Measurements from ENCODE around the gene SPACDR.
A peak's percentile ranks its signal among the peaks of the same experiment; 100 is the strongest.
"Not testable (repeated sequence)": the region's sequence is repeated elsewhere in the genome, so short reads cannot be mapped to it uniquely, and the experiment has no call there.

The SPACDR gene, protein sequence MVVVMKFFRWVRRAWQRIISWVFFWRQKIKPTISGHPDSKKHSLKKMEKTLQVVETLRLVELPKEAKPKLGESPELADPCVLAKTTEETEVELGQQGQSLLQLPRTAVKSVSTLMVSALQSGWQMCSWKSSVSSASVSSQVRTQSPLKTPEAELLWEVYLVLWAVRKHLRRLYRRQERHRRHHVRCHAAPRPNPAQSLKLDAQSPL

DNA sequence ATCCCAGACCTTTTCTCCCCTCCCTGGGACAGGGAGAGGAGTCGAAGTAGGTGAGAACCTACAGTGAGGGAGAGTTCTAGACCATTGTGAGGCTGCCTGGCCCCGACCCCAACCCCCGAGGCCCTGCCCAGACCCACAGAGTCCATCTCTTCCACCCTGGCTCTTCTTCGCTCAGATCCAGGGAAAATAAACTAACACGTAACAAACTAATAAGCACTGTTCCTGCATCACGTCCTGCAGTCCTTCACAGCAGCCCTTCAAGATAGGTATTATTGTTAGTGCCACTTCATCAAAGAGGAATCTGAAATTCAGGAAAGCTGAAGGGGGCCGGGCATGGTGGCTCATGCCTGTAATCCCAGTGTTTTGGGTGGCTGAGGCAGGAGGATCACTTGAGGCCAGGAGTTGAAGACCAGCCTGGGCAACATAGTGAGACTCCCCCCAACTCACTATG, at the start of gene SPACDR:
TSS of gene SPACDR (minus strand) at position 51 of the 451 bp plus-strand sequence. CDS start 235 bp downstream, outside the sequence.
- DNase-seq, result no peak

DNA sequence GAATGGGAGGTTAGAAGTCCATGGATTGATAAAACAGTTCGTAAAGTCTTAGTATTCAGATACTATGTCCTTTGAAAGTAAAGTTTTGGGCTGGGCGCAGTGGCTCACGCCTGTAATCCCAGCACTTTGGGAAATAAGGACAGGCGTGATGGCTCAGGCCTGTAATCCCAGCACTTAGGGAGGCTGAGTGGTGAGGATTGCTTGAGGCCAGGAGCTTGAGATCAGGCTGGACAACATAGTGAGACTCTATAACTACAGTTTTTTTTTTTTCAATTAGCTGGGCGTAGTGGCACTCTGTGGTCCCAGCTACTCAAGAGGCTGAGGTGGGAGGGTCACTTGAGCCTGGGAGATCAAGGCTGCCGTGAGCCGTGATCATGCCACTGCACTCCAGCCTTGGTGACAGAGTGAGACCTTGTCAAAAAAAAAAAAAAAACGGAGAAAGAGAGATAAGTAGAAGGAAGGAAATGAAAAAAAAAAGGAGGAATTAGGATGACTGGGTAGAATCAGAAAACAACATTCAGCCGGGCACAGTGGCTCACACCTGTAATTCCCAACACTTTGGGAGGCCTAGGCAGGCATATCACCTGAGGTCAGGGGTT, 49.3 kb upstream of the SPACDR start:
- DNase-seq, result no peak

DNA sequence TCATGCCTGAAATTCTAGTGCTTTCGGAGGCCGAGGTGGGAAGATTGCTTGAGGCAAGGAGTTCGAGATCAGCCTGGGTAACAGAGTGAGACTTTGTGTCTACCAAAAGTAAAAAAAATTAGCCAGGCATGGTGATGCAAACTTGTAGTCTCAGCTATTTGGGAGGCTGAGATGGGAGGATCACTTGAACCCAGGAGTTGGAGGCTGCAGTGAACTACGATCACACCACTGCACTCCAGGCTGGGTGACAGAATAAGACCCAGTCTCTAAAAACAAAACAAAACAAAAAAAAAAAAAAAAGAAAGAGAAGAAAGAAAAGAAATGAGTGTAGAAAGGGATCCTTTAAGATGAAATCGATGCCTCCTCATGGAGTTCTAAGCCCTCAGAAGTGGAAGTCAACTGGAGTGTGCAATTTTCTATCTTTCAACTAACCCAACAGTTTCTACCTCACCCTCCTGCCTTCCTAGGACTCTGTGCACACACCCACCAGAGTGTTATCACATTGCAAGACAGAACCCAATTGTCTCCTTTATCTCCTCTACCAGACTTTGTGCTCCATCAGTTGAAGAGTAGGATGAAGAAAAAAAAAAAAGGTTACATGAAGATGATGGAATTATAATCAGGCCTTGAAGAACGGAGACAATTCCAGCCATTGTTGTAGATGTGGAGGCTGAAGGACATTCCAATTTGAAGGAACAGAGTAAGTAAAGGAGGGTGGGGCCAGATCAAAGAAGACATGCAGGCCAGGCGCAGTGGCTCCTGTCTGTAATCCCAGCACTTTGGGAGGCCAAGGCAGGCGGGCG, 46.6 kb upstream of the SPACDR start:
- no peak for DNase-seq

DNA sequence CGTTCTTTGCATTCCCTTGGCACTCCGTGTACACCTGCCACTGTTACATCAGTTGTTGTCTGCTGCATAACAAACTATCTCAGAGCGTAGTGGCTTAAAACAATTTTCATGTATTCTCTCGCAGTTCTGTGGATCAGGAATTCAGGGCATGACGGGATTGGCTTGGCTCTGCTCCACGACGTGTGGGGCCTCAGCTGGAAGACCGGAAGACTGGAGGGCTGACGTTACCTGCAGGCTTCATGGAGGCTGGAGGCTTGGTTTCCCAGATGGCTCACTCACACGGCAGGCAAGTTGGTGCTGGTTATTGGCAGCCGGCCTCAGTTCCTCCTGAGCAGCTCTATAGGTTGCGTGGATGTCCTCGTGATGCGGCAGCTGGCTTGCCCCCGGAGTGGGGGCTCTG, 45.2 kb upstream of the SPACDR start:
- DNase-seq, result no peak

DNA sequence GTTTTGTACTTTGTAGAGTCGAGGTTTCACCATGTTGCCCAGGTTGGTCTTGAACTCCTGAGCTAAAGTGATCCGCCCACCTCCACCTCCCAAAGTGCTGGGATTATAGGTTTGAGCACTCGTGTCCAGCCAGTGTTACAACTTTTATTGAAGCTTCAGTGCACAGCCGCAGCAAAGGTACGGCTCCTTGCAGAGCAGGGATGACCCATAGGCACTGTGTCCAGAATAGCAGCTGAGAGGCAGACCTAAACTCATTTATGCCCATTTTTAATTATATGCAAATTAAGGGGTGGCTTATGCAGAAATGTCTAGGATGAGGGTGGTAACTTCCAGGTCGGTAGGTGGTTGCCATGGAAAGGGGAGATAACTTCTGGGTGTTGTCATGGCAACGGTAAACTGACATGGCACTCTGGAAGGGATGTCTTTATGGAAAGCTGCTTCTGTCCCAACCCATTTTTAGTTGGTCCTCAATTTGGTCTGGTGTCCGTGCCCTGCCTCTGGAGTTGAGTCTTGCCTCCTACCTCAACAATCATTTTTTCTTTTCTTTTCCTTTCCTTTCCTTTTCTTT, 42.4 kb upstream of the SPACDR start:
- no peak for DNase-seq

DNA sequence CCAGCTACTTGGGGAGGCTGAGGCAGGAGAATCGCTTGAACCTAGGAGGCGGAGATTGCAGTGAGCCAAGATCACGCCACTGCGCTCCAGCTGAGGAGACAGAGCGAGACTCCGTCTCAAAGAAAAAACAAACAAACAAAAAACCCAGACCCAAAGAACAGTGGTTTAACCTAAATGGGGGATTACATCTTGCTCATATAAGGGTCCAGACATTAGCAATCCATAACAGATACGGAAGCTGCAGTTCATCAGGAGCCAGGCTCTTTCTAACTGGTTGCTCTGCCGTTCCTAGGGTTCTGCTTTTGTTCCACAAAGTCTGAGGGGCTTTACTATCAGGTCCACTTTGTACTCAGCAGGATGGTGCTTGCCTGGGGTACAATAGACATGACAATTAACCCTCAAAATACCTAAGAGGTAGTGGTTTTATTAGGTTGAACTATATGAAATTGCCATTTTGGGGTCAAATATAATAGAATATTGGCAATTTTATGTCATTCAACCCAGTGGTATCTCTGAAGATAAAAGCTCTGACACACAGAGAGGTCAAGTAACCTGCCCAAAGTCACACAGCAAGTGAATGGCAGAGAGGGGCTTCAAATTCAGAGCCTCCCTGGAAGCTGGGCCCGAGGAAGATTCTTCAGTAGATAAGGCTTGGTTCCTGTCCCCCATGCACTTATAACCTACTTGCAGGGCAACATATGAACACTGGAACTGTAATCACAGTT, 41.0 kb upstream of the SPACDR start:
- DNase-seq, result no peak

DNA sequence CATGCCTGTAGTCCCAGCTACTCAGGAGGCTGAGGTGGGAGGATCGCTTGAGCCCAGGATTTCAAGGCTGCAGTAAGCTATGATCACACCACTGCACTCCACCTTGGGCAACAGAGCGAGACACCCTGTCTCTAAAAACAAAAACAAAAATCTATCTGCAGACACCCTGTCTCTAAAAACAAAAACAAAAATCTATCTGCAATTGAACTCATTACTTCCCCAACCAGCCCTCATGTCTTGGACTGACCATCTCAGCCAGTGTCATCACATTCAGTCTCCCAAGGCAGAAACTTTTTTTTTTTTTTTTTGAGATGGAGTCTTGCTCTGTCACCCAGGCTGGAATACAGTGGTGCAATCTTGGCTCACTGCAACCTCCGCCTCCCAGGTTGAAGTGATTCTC, 40.0 kb upstream of the SPACDR start:
- DNase-seq, result not testable (repeated sequence)

DNA sequence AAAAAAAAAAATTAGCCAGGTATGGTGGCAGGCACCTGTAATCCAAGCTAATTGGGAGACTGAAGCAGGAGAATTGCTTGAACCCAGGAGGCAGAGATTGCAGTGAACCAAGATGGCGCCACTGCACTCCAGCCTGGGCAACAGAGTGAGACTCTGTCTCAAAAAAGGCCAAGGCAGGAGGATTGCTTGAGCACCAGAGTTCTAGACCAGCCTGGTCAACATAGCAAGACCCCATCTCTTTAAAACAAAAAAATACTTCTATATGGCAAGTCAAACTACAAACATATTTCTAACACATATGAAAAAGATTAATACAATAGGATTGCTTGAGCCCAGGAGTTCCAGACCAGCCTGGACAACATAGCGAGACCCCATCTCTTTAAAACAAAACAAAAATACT, 36.7 kb upstream of the SPACDR start:
- not testable (repeated sequence) for DNase-seq

DNA sequence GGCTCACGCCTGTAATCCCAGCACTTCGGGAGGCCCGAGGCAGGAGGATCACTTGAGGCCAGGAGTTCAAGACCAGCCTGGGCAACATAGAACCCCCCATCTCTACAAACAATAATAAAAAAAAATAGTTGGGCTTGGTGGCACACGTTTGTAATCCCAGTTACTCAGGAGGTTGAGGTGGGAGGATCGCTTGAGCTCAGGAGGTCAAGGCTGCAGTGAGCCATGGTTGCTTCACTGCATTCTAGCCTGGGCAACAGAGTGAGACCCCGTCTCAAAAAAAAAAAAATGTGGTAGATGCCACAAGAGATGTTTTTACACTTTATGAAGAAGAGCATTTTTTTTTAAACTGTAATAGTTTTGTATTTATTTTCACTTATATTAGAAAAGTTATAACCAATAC, 32.4 kb upstream of the SPACDR start:
- no peak for DNase-seq

DNA sequence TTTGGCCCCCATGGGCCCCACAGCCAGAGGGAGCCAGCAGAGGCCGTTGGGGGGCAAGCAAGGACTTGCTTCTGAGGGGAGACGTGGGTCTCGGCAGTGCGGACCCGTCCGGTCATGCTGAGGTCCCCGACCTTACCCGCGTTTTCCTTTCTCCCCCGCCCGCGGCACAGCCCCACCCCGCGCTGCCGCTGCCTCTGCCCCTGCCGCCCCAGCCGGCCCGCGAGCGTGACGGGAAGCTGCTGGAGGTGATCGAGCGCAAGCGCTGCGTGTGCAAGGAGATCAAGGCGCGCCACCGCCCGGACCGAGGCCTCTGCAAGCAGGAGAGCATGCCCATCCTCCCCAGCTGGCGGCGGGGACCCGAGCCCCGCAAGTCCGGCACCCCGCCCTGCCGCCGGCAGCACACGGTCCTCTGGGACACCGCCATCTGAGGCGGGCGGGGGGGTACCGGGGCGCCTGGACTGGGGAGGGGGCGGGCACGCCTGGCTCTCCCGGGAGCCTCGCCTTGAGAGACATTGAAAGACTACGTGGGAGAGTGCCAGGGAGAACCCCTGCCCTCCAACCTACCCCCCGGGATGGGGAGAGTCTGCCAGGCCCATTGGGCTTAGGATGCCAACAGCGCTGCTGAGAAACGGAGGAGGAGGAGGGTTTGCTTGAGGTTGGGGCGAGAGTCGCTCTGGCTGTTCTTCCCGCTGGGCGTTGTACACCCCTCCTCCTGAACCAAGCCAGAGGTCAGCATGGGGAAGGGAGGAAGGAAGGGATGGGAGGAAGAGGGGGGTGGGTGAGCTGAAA, 29.6 kb upstream of the SPACDR start:
- DNase-seq, result no peak

DNA sequence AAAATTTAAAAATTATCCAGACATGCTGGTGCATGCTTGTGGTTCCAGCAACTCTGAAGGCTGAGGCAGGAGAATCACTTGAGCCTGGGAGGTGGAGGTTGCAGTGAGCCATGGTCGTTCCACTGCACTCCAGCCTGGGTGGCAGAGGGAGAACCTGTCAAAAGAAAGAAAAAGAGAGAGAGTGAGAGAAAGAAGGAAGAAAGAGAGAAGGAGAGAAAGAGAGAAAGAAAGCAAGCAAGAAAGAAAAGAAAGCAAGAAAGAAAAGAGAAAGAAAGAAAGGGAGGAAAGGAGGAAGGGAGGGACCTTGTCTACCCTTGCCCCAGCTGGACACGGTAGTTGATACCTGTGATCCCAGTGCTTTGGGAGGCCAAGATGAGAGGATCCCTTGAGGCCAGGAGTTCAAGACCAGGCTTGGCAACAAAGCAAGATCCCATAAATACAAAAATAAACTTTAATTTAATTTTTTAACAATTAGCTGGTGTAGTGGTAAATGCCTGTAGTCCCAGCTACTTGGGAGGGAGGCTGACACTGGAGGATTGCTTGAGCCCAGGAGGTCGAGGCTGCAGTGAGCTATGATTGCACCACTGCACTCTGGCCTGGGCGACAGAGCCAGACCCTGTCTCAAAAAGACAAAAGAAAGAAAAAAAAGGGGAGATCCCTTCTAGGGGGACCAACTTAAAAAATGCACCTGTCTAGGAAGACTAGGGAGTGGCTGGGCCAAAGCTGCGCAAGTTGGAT, 28.8 kb upstream of the SPACDR start:
- DNase-seq, result no peak

DNA sequence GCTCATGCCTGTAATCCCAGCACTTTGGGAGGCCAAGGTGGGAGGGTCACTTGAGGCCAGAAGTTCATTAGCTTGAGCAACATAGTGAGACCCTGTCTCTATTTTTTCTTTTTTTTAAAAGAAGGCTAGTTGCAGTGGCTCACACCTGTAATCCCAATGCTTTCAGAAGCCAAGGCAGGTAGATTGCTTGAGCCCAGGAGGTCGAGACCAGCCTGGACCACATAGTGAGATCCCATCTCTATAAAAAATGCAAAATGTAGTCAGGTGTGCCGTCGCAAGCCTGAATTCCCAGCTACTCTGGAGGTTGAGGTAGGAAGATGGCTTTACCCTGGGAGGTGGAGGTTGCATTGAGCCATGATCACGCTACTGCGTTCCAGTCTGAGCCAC, 27.1 kb upstream of the SPACDR start:
- DNase-seq, result no peak

DNA sequence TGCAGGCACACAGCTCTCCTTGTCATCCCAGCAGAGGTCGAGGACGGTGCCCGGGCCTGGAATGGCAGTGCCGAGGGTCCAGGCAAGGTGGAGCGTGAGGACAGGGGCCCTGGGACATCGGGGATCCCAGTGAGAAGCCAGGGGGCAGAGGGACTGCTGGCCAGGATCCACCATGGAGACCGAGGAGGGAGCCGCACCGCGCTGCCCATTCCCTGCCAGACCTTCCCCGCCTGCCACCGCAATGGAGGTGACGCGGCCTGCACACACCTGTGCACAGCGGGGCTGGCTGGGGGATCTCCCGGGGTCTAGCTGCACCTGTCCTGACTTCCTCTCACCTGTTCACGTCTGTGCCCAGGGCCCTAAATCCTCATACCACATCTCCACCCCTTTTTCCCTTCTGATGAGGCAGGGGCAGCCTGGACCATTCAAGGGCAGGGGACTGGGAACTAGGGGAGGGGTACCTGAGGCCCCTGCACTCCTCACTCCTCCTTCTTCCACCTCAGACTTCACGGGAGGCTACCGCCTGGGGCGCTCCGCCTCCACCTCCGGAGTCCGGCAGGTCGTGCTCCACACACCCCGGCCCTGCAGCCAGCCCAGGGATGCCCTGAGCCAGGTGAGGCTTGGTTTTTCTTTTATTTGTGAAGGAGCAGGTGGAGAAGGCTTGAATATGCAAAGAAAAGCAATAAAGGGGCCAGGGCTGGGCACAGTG, 26.6 kb upstream of the SPACDR start:
- no peak for DNase-seq

DNA sequence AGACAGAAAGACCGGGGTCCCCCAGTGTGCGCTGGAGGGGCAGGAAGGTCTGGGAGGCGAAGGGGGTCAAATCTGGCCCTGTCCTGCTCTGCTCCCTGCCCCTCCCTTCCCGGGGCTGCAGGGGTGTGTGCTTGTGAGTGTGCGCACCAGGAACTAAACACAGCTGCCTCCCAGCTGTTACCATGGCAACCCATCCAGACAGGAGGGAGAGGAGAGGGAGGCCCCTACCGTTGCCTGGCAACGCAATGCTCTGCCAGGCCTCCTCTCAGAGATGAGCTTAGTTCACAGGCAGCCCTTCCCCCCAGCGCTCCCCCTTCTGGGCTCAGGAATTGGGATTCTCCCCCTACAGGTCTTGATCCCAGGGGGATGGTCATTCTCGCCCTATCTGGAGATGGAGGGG, 25.8 kb upstream of the SPACDR start:
- peak; percentile 39 for DNase-seq

DNA sequence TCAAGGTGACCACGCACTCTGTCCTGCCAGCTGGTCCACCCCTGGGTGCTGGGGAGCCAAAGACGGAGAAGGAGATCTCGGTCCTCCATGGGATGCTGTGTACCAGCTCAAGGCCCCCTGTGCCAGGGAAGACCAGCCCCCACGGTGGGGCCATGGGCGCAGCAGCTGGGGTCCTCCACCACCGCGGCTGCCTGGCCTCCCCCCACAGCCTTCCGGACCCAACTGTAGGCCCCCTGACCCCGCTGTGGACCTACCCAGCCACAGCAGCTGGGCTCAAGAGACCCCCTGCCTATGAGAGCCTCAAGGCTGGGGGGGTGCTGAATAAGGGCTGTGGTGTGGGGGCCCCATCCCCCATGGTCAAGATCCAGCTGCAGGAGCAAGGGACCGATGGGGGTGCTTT, 25.1 kb upstream of the SPACDR start:
- DNase-seq, result no peak

DNA sequence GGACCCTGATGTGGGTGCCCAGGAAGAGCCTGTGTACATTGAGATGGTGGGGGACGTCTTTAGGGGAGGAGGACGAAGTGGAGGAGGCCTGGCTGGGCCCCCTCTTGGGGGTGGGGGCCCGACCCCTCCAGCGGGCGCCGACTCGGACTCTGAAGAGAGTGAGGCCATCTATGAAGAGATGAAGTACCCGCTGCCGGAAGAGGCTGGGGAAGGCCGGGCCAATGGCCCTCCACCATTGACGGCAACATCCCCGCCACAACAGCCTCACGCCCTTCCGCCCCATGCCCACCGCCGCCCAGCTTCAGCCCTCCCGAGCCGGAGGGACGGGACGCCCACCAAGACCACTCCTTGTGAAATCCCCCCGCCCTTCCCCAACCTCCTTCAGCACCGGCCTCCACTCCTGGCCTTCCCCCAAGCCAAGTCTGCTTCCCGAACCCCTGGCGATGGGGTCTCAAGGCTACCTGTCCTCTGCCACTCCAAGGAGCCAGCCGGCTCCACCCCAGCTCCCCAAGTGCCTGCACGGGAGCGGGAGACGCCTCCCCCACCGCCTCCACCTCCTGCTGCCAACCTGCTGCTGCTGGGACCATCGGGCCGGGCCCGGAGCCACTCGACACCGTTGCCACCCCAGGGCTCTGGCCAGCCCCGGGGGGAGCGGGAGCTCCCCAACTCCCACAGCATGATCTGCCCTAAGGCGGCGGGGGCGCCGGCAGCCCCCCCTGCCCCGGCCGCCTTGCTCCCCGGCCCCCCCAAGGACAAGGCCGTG, 24.5 kb upstream of the SPACDR start:
- DNase-seq, result no peak

DNA sequence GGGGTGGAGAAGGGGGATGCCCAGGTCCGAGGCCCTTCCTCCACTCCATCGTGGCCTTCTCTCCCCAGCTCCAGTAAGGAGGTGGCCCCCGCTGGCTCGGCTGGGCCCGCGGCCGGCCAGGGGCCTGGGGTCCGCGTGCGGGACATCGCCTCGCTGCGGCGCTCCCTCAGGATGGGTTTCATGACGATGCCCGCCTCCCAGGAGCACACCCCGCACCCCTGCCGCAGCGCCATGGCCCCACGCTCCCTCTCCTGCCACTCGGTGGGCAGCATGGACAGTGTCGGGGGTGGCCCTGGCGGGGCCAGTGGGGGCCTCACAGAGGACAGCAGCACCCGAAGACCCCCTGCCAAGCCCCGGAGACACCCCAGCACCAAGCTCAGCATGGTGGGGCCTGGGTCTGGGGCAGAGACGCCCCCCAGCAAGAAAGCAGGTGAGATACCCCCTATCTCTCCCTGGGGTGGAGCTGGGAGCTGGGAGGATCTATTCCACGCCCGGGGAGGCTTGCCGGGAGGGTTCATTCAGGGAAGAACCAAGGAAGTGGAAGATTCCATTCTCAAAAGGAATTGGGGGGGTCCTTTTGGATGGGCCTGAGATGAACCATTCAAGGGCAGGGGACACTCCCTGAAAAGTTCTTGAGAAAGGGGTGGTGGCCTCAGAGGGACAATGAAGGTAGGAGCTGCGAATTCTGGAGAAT, 22.8 kb upstream of the SPACDR start:
- no peak for DNase-seq

DNA sequence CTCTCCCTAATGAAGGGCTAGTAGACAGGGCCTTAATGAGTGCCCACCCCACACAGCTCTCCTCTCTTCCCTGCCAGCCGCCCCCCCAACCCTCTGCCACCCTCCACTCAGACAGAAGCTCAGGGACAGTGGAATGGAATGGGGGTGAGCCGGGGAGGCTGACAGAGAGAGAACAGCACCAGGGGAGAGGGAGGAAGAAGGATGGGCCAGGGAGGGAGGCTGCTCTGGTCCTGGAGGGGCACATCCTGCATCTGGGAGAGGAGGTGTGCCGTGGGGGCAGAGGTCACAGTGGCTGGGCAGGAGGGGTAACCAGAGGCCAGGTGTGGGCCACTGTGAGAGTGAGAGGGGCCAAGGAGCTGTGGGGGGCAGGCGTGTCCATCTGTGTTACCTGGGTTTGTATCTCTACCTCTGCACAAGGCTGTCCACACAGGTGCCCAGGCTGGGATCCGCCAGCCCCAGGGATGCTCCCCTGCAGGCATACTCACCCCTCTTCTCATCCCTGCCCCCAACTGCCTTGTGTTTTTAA, 22.1 kb upstream of the SPACDR start:
- no peak for DNase-seq

DNA sequence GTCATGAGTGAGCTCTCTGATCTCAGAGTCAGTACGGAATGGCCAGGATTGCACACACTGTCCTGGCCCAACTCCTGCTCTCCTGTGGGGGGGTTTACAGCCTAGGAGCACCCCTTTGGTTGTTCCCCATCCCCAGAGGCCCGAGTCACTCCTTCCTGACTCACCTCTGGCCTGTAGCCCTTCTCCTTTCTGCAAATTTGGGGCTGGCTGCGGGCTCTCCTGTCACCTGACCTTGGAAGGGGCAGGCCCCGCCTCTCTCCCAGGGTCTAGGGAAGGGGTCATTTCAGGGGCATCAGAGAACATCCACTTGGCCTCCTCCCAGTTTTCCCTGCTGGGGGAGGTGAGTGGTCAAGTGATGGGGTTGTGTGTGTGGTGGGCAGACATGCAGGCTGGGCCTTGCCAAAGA, 21.4 kb upstream of the SPACDR start:
- no peak for DNase-seq
